HepG2 (cell line): ENCODE measurements around the gene GPR4. TPM values are rescaled to one million over a fixed set of nuclear protein-coding genes. Genes with fewer than 3 reads are reported as not detected.
A peak's percentile ranks its signal among the peaks of the same experiment; 100 is the strongest.

Source experiments
- ATAC-seq: fragments of 200-7000 bp; cut with Tn5 transposase; 3 replicates; pipeline ENCODE4 v1.9.1; 2020; ENCODE audit warnings: mild to moderate bottlenecking, moderate library complexity
- BruUV-seq: library from RNA; stranded (reverse); fragments of 400-500 nt; replicated peaks from 2 replicates; lab custom pipeline; 2021; lab: Mats Ljungman, UMichigan
- CTCF ChIA-PET: fragments of 300-600 bp; formaldehyde crosslinking; extraction: SDS; loops from one replicate; lab custom pipeline; 2021; ENCODE audit warnings: low total read pairs, inconsistent platforms, low intra/inter-chr PET ratio; lab: Yijun Ruan, JAX
- POLR2A ChIA-PET: fragments of 350-600 bp; sonication (Branson Sonifier 250); formaldehyde crosslinking; loops from one replicate; lab custom pipeline; 2020; ENCODE audit warnings: antibody characterized with exemption, inconsistent platforms; lab: Yijun Ruan, JAX
- DNase-seq: peaks from one replicate; pipeline ENCODE4 v3.0.0-alpha.2; 2015; ENCODE audit warnings: low spot score
- FAIRE-seq: peaks from 3 replicates; lab custom pipeline; 2011; peaks lifted over from hg19 to GRCh38; lab: Jason Lieb, UNC
- H2AFZ ChIP-seq: one replicate; pipeline ENCODE4 v1.6.1; 2011; ENCODE audit warnings: low read length, inconsistent platforms
- H3K27ac ChIP-seq: fragments of 300-600 bp; 3 replicates; pipeline ENCODE4 v1.8.0; 2011; ENCODE audit warnings: mixed run types, mild to moderate bottlenecking, mixed read lengths, low read length, inconsistent platforms; ENCODE audit not compliant: insufficient read depth; ENCODE audit errors: extremely low read length
- H3K27me3 ChIP-seq, 2 experiments: fragments of 200-600 bp in 1 of 2; 2 replicates in 1 of 2; 3 replicates in 1 of 2; pipeline versions ENCODE4 v1.6.0 to v1.8.0; 2011; ENCODE audit warnings: low read length in 2 of 2, mild to moderate bottlenecking in 2 of 2, moderate library complexity in 2 of 2, inconsistent platforms in 1 of 2; ENCODE audit not compliant: insufficient read depth in 2 of 2, control insufficient read depth in 1 of 2
- H3K36me3 ChIP-seq, 2 experiments: fragments of 200-600 bp in 1 of 2; replicated peaks in 1 of 2; 2 replicates in 1 of 2; 3 replicates in 1 of 2; pipeline versions ENCODE4 v1.5.1 to v1.8.0; 2011; ENCODE audit warnings: low read length in 2 of 2, inconsistent platforms in 1 of 2; ENCODE audit not compliant: insufficient read depth in 2 of 2, control insufficient read depth in 1 of 2
- H3K4me1 ChIP-seq: 2 replicates; pipeline ENCODE4 v1.5.1; 2012; ENCODE audit warnings: low read length, inconsistent platforms; ENCODE audit not compliant: insufficient read depth
- H3K4me2 ChIP-seq: 2 replicates; pipeline ENCODE4 v1.6.0; 2011; ENCODE audit warnings: low read depth, low read length, inconsistent platforms
- H3K4me3 ChIP-seq, 3 experiments: fragments of 200-600 bp in 1 of 3; sonication (generic), shearing (Covaris generic) in 1 of 3; replicated peaks in 1 of 3; 2 replicates each; pipeline ENCODE4 v1.5.1; 2011 to 2016; ENCODE audit warnings: low read length in 3 of 3, inconsistent platforms in 2 of 3, low read depth in 2 of 3, mild to moderate bottlenecking in 2 of 3, control low read depth in 1 of 3, mixed read lengths in 1 of 3; ENCODE audit not compliant: insufficient read depth in 1 of 3
- H3K79me2 ChIP-seq: one replicate; pipeline ENCODE4 v1.6.1; 2011; ENCODE audit warnings: low read length, inconsistent platforms; ENCODE audit not compliant: insufficient read depth
- H3K9ac ChIP-seq: 2 replicates; pipeline ENCODE4 v1.6.0; 2011; ENCODE audit warnings: mild to moderate bottlenecking, low read depth, low read length, inconsistent platforms; ENCODE audit not compliant: insufficient read depth
- H3K9me3 ChIP-seq: 2 replicates; pipeline ENCODE4 v1.5.1; 2012; ENCODE audit warnings: mild to moderate bottlenecking, low read length
- H4K20me1 ChIP-seq: 2 replicates; pipeline ENCODE4 v1.6.0; 2011; ENCODE audit warnings: inconsistent platforms, mild to moderate bottlenecking, low read length, moderate library complexity; ENCODE audit not compliant: insufficient read depth
- CBFB ChIP-seq: sonication (generic); formaldehyde crosslinking; IDR thresholded peaks from 2 replicates; pipeline ENCODE4 v1.4.0; 2020; ENCODE audit warnings: missing genetic modification reagents
- ETS1 ChIP-seq: sonication (generic); formaldehyde crosslinking; IDR thresholded peaks from 2 replicates; pipeline ENCODE4 v1.4.0; 2020; ENCODE audit warnings: missing genetic modification reagents
- HMGXB4 ChIP-seq, 2 experiments: sonication (generic) in 1 of 2; formaldehyde crosslinking in 1 of 2; IDR thresholded peaks; 2 replicates each; pipeline versions ENCODE4 v1.4.0 to v1.6.1; 2018 to 2020; ENCODE audit warnings: missing genetic modification reagents in 2 of 2, borderline replicate concordance in 1 of 2, low read depth in 1 of 2, mild to moderate bottlenecking in 1 of 2, missing biosample characterization in 1 of 2
- MIXL1 ChIP-seq: IDR thresholded peaks from 2 replicates; pipeline ENCODE4 v1.6.1; 2016
- MXD1 ChIP-seq: sonication (generic); formaldehyde crosslinking; IDR thresholded peaks from 2 replicates; pipeline ENCODE4 v1.4.0; 2020; ENCODE audit warnings: mild to moderate bottlenecking, missing genetic modification reagents
- NFYC ChIP-seq: IDR thresholded peaks from 2 replicates; pipeline ENCODE4 v1.6.1; 2016; ENCODE audit warnings: missing genetic modification reagents, missing compliant biosample characterization
- PRDM15 ChIP-seq: sonication (generic); formaldehyde crosslinking; IDR thresholded peaks from 2 replicates; pipeline ENCODE4 v1.4.0; 2020; ENCODE audit warnings: missing genetic modification reagents
- RCOR2 ChIP-seq: IDR thresholded peaks from 2 replicates; pipeline ENCODE4 v1.6.1; 2016; ENCODE audit warnings: missing biosample characterization, missing genetic modification reagents
- SALL1 ChIP-seq: sonication (generic); formaldehyde crosslinking; IDR thresholded peaks from 2 replicates; pipeline ENCODE4 v1.8.0; 2022; ENCODE audit warnings: mild to moderate bottlenecking, missing genetic modification reagents
- SAP130 ChIP-seq: IDR thresholded peaks from 2 replicates; pipeline ENCODE4 v1.6.1; 2016; ENCODE audit warnings: low read depth
- THAP11 ChIP-seq: IDR thresholded peaks from 2 replicates; pipeline ENCODE4 v1.6.1; 2016; ENCODE audit warnings: missing biosample characterization, missing genetic modification reagents
- ZMAT5 ChIP-seq: sonication (generic); formaldehyde crosslinking; IDR thresholded peaks from 2 replicates; pipeline ENCODE4 v1.5.0; 2020; ENCODE audit warnings: mild to moderate bottlenecking, low read depth, missing genetic modification reagents, borderline replicate concordance
- ZNF335 ChIP-seq: sonication (generic); formaldehyde crosslinking; IDR thresholded peaks from 2 replicates; pipeline ENCODE4 v1.4.0; 2020; ENCODE audit warnings: missing genetic modification reagents
- ZNF652 ChIP-seq: IDR thresholded peaks from 2 replicates; pipeline ENCODE4 v1.6.1; 2016; ENCODE audit warnings: low read depth, borderline replicate concordance
- ZNF678 ChIP-seq: sonication (generic); formaldehyde crosslinking; IDR thresholded peaks from 2 replicates; pipeline ENCODE4 v1.4.0; 2020; ENCODE audit warnings: mild to moderate bottlenecking, missing genetic modification reagents
- WGBS: methylation state at CpG from one replicate; pipeline ENCODE4 v1.1.6; 2017; ENCODE audit warnings: low lambda C conversion rate; 5-methylcytosine and 5-hydroxymethylcytosine counted together
- in situ Hi-C: cut with HindIII; loops from 2 replicates; pipeline ENCODE4 v1.10.0; 2017; ENCODE audit warnings: low pct_unique_long_range_greater_than_20kb; ENCODE audit not compliant: extremely low pct_ligation_motif_present
- intact Hi-C: fragments of 100-400 bp; cut with micrococcal nuclease; formaldehyde crosslinking; loops from one replicate; pipeline ENCODE4 v1.10.0; 2022; ENCODE audit not compliant: unreplicated experiment
- polyA plus RNA-seq, 8 experiments: library from polyadenylated mRNA; depleted of rRNA in 3 of 8; stranded (reverse) in 7 of 8; unstranded in 1 of 8; fragments of >200 nt; fragmentation: Illumina TruSeq in 4 of 8; extraction: Trizol in 4 of 8; gene quantifications; 2 replicates each; pipeline versions ENCODE4 v1.2.1 to v1.2.3, GENCODE V29; 2011 to 2016; ENCODE audit warnings: low read depth in 4 of 8, missing spikeins in 1 of 8, mixed read lengths in 1 of 8; ENCODE audit not compliant: insufficient read depth in 1 of 8
- total RNA-seq, 5 experiments: library from RNA; depleted of rRNA; stranded (reverse); fragments of >200 nt; fragmentation: Illumina TruSeq; extraction: Trizol; gene quantifications; 2 replicates each; pipeline ENCODE4 v1.2.3, GENCODE V29; 2016; ENCODE audit warnings: low read depth in 1 of 5

GPR4 gene
- total and polyA plus RNA-seq, 2 of the 13 experiments (the other 11 are each of a cell fraction or from before 2014, with no cell fraction given) = 0.15 TPM; not detected in 1

GRCh38 chr19:45645631-45646344 is 43.8 kb upstream of the GPR4 start:
- Histone ChIP-seq H3K4me2 (peak overlapping the region; percentile 56), H2AFZ (no peak overlapping the region), H3K4me3 (no peak overlapping the region), H3K9me3 (no peaks in the 10 kb centered on the region), H3K36me3 (no peaks in the 10 kb centered on the region), H3K9ac (no peak overlapping the region), H3K4me1 (peaks cover 45% of the 10 kb centered on the region), H4K20me1 (no peaks in the 10 kb centered on the region), H3K27ac (no peak overlapping the region), H3K79me2 (no peaks in the 10 kb centered on the region), H3K27me3 (peaks cover 0 to 10% of the 10 kb centered on the region in 2 experiments; a peak in 2 of 5 replicates)
- intact Hi-C loops (loop anchor here (1.0 kb wide), 1 partner anchor 55 kb away; no protein-coding TSS in a partner anchor), in situ Hi-C loops (no loop called here)
- ChIA-PET CTCF (no interaction called here), POLR2A (interaction anchor here (0.6 kb wide), 1 partner anchor 31 kb away, joined by 5 read pairs; no protein-coding TSS in a partner anchor)
- DNase-seq (peak; percentile 63), FAIRE-seq (no peak), ATAC-seq (peak; percentile 21)
- no TSS peak for BruUV-seq
- WGBS = 19% methylated on average over 25 of the region's 27 CpGs
- TF ChIP-seq ETS1 (CRISPR knock-in tag) (no peak), SALL1 (peak; percentile 33; the same call in 1 of the 2 replicates), ZNF335 (CRISPR knock-in tag) (0 out of 2 replicates have a peak, but pooled peaks have one; percentile 46), ZNF678 (no peak), MXD1 (CRISPR knock-in tag) (no peak), PRDM15 (peak; percentile 99), ZMAT5 (CRISPR knock-in tag) (no peak), THAP11 (peak; percentile 35; the same call in 1 of the 2 replicates), HMGXB4 (CRISPR knock-in tag; IDR thresholded peaks at IDR 0.05; ENCODE audit: borderline replicate concordance in 1 of 2, low read depth in 1 of 2) (no peak), ZNF652 (CRISPR knock-in tag) (no peak), RCOR2 (CRISPR knock-in tag) (peak; percentile 59; the same call in 1 of the 2 replicates), MIXL1 (CRISPR knock-in tag) (0 out of 2 replicates have a peak, but pooled peaks have one; percentile 39), NFYC (peak; percentile 31; the same call in 1 of the 2 replicates), SAP130 (CRISPR knock-in tag) (peak; percentile 36; the same call in 1 of the 2 replicates), CBFB (CRISPR knock-in tag) (0 out of 2 replicates have a peak, but pooled peaks have one; percentile 33)
